CD4-positive, alpha-beta T cell (primary cell): ENCODE results near the gene NPAS3. TPM values are rescaled to one million over a fixed set of nuclear protein-coding genes. Genes with fewer than 3 reads are reported as not detected.

Source experiments
- ATAC-seq: fragments of 200-7000 bp; cut with Tn5 transposase; one replicate; pipeline ENCODE4 v1.10.0; 2022; ENCODE audit warnings: mild to moderate bottlenecking; ENCODE audit not compliant: poor library complexity
- CTCF ChIA-PET: fragments of 350-600 bp; sonication (Branson Sonifier 250); formaldehyde crosslinking; loops from one replicate; lab custom pipeline; 2021; ENCODE audit warnings: antibody characterized with exemption, inconsistent platforms; lab: Charles Lee
- POLR2A ChIA-PET: fragments of 350-600 bp; sonication (Branson Sonifier 250); formaldehyde crosslinking; loops from one replicate; lab custom pipeline; 2021; ENCODE audit warnings: antibody characterized with exemption, inconsistent platforms; lab: Charles Lee
- DNase-seq, 14 experiments: peaks; one replicate each; pipeline ENCODE4 v3.0.0-alpha.2; 2013 to 2020; ENCODE audit warnings: mixed read lengths in 2 of 14
- H3K27ac ChIP-seq, 2 donors: one replicate each; pipeline versions ENCODE4 v1.5.1 to v1.7.0; 2013; ENCODE audit warnings: low read length in 2 of 2, low read depth in 1 of 2, mild to moderate bottlenecking in 1 of 2
- H3K27me3 ChIP-seq, 2 experiments: 1 replicate in 1 of 2; 2 replicates in 1 of 2; pipeline versions ENCODE4 v1.6.1 to v1.7.0; 2013; ENCODE audit warnings: low read length in 2 of 2, control low read depth in 1 of 2, mild to moderate bottlenecking in 1 of 2, moderate library complexity in 1 of 2; ENCODE audit not compliant: insufficient read depth in 2 of 2, control insufficient read depth in 1 of 2
- H3K36me3 ChIP-seq: one replicate; pipeline ENCODE4 v1.6.1; 2013; ENCODE audit warnings: low read length, control low read depth; ENCODE audit not compliant: insufficient read depth
- H3K4me1 ChIP-seq: one replicate; pipeline ENCODE4 v1.6.1; 2013; ENCODE audit warnings: low read length, control low read depth; ENCODE audit not compliant: insufficient read depth
- H3K4me3 ChIP-seq: one replicate; pipeline ENCODE4 v1.5.1; 2013; ENCODE audit warnings: mild to moderate bottlenecking, low read length, moderate library complexity
- H3K9me3 ChIP-seq, 2 experiments: 1 replicate in 1 of 2; 2 replicates in 1 of 2; pipeline versions ENCODE4 v1.6.1 to v1.7.0; 2013; ENCODE audit warnings: low read length in 2 of 2, mild to moderate bottlenecking in 2 of 2, control low read depth in 1 of 2, moderate library complexity in 1 of 2; ENCODE audit not compliant: control insufficient read depth in 1 of 2, insufficient read depth in 1 of 2
- H3K27ac Mint-ChIP-seq: one replicate; pipeline ENCODE4 v1.8.0; 2020; ENCODE audit warnings: mixed read lengths
- H3K27me3 Mint-ChIP-seq: one replicate; pipeline ENCODE4 v1.8.0; 2021; ENCODE audit warnings: mixed read lengths
- H3K36me3 Mint-ChIP-seq: one replicate; pipeline ENCODE4 v1.8.0; 2021; ENCODE audit warnings: low read depth, mixed read lengths
- H3K4me1 Mint-ChIP-seq: one replicate; pipeline ENCODE4 v1.8.0; 2021; ENCODE audit warnings: low read depth, mixed read lengths
- H3K4me3 Mint-ChIP-seq: one replicate; pipeline ENCODE4 v1.8.0; 2020; ENCODE audit warnings: mild to moderate bottlenecking, mixed read lengths
- H3K9me3 Mint-ChIP-seq: one replicate; pipeline ENCODE4 v1.8.0; 2020; ENCODE audit warnings: mixed read lengths
- CTCF ChIP-seq: fragments of 200-600 bp; IDR thresholded peaks from one replicate; pipeline ENCODE4 v1.8.0; 2022; ENCODE audit warnings: antibody characterized with exemption, mild to moderate bottlenecking
- intact Hi-C, 2 experiments: fragments of 100-400 bp; cut with DNase I in 1 of 2; cut with micrococcal nuclease in 1 of 2; formaldehyde crosslinking; loops; one replicate each; pipeline versions ENCODE4 v1.15.1 to v1.9.0; 2023 to 2025; cut with DNase I, micrococcal nuclease
- total RNA-seq, 174 experiments: library from RNA in 2 of 174; stranded (reverse) in 2 of 174; gene quantifications; one replicate each; pipeline ENCODE4 v1.2.3 and lab custom pipeline; 2021 to 2026

NPAS3 gene
- total RNA-seq, 2 experiments from 2014 or later: not detected

- Histone ChIP-seq H3K4me3 (no peak overlapping the region), H3K27me3 (no peaks in the 10 kb centered on the region), H3K27ac (no peak overlapping the region), H3K4me1 (no peaks in the 10 kb centered on the region), H3K36me3 (no peaks in the 10 kb centered on the region), H3K9me3 (no peaks in the 10 kb centered on the region)
- POLR2A ChIA-PET: no interaction called here
- CTCF ChIA-PET: no interaction called here
- Mint-ChIP-seq H3K27ac (no peak overlapping the region), H3K36me3 (no peaks in the 10 kb centered on the region), H3K4me3 (no peak overlapping the region), H3K9me3 (peaks cover 4% of the 10 kb centered on the region), H3K27me3 (no peaks in the 10 kb centered on the region), H3K4me1 (no peaks in the 10 kb centered on the region)
- TF ChIP-seq CTCF: no peak
- intact Hi-C loops: no loop called here
- DNase-seq: no peak
- ATAC-seq: no peak
Measured at GRCh38 chr14:33120966-33121365, 182.3 kb downstream of the NPAS3 start.

- Mint-ChIP-seq H3K4me3 (no peak overlapping the region), H3K9me3 (peaks cover 4% of the 10 kb centered on the region), H3K4me1 (no peaks in the 10 kb centered on the region), H3K27ac (no peak overlapping the region), H3K27me3 (no peaks in the 10 kb centered on the region), H3K36me3 (no peaks in the 10 kb centered on the region)
- Histone ChIP-seq H3K4me3 (no peak overlapping the region), H3K36me3 (no peaks in the 10 kb centered on the region), H3K27ac (no peak overlapping the region), H3K4me1 (no peaks in the 10 kb centered on the region), H3K9me3 (no peaks in the 10 kb centered on the region), H3K27me3 (no peaks in the 10 kb centered on the region)
- ATAC-seq (no peak), DNase-seq (no peak)
- TF ChIP-seq CTCF: no peak
- intact Hi-C loops: no loop called here
- POLR2A ChIA-PET: no interaction called here
- CTCF ChIA-PET: no interaction called here
Measured at GRCh38 chr14:33123281-33123680, 184.6 kb downstream of the NPAS3 start.

- H3K9me3 ChIP-seq: no peaks in the 10 kb centered on the region
- H3K27me3 Mint-ChIP-seq: no peaks in the 10 kb centered on the region
- DNase-seq: no peak
- no peaks in the 10 kb centered on the region for H3K36me3 ChIP-seq
- CTCF ChIA-PET: no interaction called here
- no peak overlapping the region for H3K27ac Mint-ChIP-seq
- no peak overlapping the region for H3K4me3 Mint-ChIP-seq
- TF ChIP-seq CTCF: no peak
- no peaks in the 10 kb centered on the region for H3K4me1 ChIP-seq
- no peaks in the 10 kb centered on the region for H3K4me1 Mint-ChIP-seq
- intact Hi-C loops: no loop called here
- no peak overlapping the region for H3K27ac ChIP-seq
- no peak overlapping the region for H3K4me3 ChIP-seq
- POLR2A ChIA-PET: no interaction called here
- H3K27me3 ChIP-seq: no peaks in the 10 kb centered on the region
- no peaks in the 10 kb centered on the region for H3K36me3 Mint-ChIP-seq
- no peaks in the 10 kb centered on the region for H3K9me3 Mint-ChIP-seq
- ATAC-seq: no peak
Measured at GRCh38 chr14:33126433-33126832, 187.8 kb downstream of the NPAS3 start.
